Osteoblast (primary cell): ENCODE measurements around the gene B3GALT6. TPM values are rescaled to one million over a fixed set of nuclear protein-coding genes. Genes with fewer than 3 reads are reported as not detected.
A peak's percentile ranks its signal among the peaks of the same experiment; 100 is the strongest.

Experiments
- DNase-seq: peaks from one replicate; pipeline ENCODE4 v3.0.0; 2011; ENCODE audit warnings: low spot score, mixed read lengths; ENCODE audit not compliant: insufficient read length; ENCODE audit errors: missing footprints
- H2AFZ ChIP-seq: 2 replicates; pipeline ENCODE4 v1.6.0; 2011; ENCODE audit warnings: mild to moderate bottlenecking, low read length
- H3K27ac ChIP-seq: 2 replicates; pipeline ENCODE4 v1.5.1; 2011; ENCODE audit warnings: mild to moderate bottlenecking, low read depth, low read length, moderate library complexity
- H3K27me3 ChIP-seq: 2 replicates; pipeline ENCODE4 v1.6.0; 2012; ENCODE audit warnings: mild to moderate bottlenecking, control low read depth, inconsistent platforms, low read length, moderate library complexity; ENCODE audit not compliant: insufficient read depth
- H3K36me3 ChIP-seq: 2 replicates; pipeline ENCODE4 v1.5.1; 2011; ENCODE audit warnings: mild to moderate bottlenecking, low read length, control low read depth, moderate library complexity; ENCODE audit not compliant: insufficient read depth
- H3K4me1 ChIP-seq: 2 replicates; pipeline ENCODE4 v1.5.1; 2011; ENCODE audit warnings: mild to moderate bottlenecking, low read length, control low read depth, moderate library complexity; ENCODE audit not compliant: insufficient read depth
- H3K4me2 ChIP-seq: 2 replicates; pipeline ENCODE4 v1.6.0; 2011; ENCODE audit warnings: mild to moderate bottlenecking, low read length; ENCODE audit not compliant: insufficient read depth
- H3K4me3 ChIP-seq: fragments of 200-600 bp; sonication (generic); 3 replicates; pipeline ENCODE4 v1.5.1; 2012; ENCODE audit warnings: mild to moderate bottlenecking, low read length, inconsistent platforms; ENCODE audit not compliant: insufficient read depth
- H3K79me2 ChIP-seq: 2 replicates; pipeline ENCODE4 v1.6.0; 2012; ENCODE audit warnings: mild to moderate bottlenecking, low read length, control low read depth, inconsistent platforms; ENCODE audit not compliant: insufficient read depth
- H3K9me3 ChIP-seq: 2 replicates; pipeline ENCODE4 v1.5.1; 2011; ENCODE audit warnings: low read depth, low read length, control low read depth
- H4K20me1 ChIP-seq: 2 replicates; pipeline ENCODE4 v1.6.0; 2012; ENCODE audit warnings: mild to moderate bottlenecking, low read length, control low read depth; ENCODE audit not compliant: insufficient read depth
- CTCF ChIP-seq: IDR thresholded peaks from 2 replicates; pipeline ENCODE4 v1.5.1; 2011; ENCODE audit warnings: mild to moderate bottlenecking, low read depth, low read length, moderate library complexity; ENCODE audit errors: extremely low read depth
- total RNA-seq: library from RNA; depleted of rRNA; stranded (reverse); fragments of >200 nt; gene quantifications from 2 replicates; pipeline ENCODE4 v1.2.3, GENCODE V29; 2012

The B3GALT6 gene
- total RNA-seq, 1 donor, result 29.7 TPM

GRCh38 chr1:1264026-1264425 is 32.0 kb downstream of the B3GALT6 start:
- no peaks in the 10 kb centered on the region for H3K27me3 ChIP-seq
- TF ChIP-seq CTCF, result no peak
- H2AFZ ChIP-seq, result no peak overlapping the region
- peak overlapping the region; percentile 24 for H3K4me2 ChIP-seq
- peaks cover 22% of the 10 kb centered on the region for H3K4me1 ChIP-seq
- peaks cover 75% of the 10 kb centered on the region for H3K79me2 ChIP-seq
- H3K36me3 ChIP-seq, result peaks cover 73% of the 10 kb centered on the region
- H3K4me3 ChIP-seq, result no peak overlapping the region
- peak overlapping the region; percentile 99 for H3K27ac ChIP-seq
- H3K9me3 ChIP-seq, result no peaks in the 10 kb centered on the region
- peaks cover 30% of the 10 kb centered on the region for H4K20me1 ChIP-seq
- DNase-seq, result no peak

- H3K36me3 ChIP-seq, result peaks cover 67% of the 10 kb centered on the region
- peak; percentile 67 for TF ChIP-seq CTCF
Observed at GRCh38 chr1:1264868-1265272, 32.8 kb downstream of the B3GALT6 start.

DNA sequence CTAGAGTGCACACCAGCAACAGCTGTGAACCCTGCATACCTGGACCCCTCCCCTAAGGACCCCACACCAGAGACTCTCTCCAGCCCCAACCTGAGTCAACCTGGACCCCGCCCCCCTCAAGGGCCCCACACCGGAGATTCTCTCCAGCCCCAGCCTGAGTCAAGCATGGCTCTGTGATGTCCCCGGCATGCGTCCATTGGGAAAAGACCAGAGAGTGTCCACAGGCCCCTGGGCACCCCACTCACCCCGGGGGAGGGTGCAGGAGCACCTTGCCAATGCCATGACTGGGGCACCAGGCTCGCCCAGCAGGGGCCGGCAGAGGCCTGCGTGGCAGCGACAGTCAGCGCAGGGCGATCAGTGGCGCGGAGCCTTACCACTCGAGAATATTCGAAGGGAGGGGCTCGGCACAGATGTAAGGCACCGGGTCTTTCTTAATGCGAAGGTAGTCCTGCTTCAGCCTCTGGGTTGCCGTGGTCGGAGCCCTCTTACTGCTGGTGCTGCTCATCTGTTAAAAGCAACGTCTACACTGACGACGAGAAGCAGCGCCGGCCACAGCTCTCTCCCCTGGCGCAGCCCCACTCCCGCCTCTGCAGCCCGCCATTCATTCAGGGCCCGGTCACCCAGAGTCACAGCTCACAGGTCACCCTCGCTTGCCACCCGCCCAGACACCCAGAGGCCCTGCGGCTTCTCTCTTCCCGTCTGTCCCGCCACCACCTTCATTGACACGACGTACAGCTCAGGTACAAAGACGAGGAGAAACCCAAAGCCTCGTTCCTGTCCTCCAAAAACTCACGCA is 35.6 kb downstream of the B3GALT6 start:
- DNase-seq, result no peak
- Histone ChIP-seq H3K27me3 (no peaks in the 10 kb centered on the region), H3K79me2 (peaks cover 79% of the 10 kb centered on the region), H3K4me1 (peaks cover 42% of the 10 kb centered on the region), H3K27ac (peak overlapping the region; percentile 28), H3K4me3 (no peak overlapping the region), H2AFZ (no peak overlapping the region), H4K20me1 (peaks cover 31% of the 10 kb centered on the region), H3K4me2 (no peak overlapping the region), H3K9me3 (no peaks in the 10 kb centered on the region), H3K36me3 (peaks cover 48% of the 10 kb centered on the region)
- no peak for TF ChIP-seq CTCF

More at GRCh38 chr1:1264868-1265272, 32.8 kb downstream of the B3GALT6 start:
- Histone ChIP-seq H4K20me1 (peaks cover 26% of the 10 kb centered on the region), H3K9me3 (no peaks in the 10 kb centered on the region), H2AFZ (no peak overlapping the region), H3K27ac (peak overlapping the region; percentile 99), H3K4me3 (peak overlapping the region; percentile 47), H3K4me1 (peaks cover 22% of the 10 kb centered on the region), H3K79me2 (peaks cover 76% of the 10 kb centered on the region), H3K27me3 (no peaks in the 10 kb centered on the region), H3K4me2 (peak overlapping the region; percentile 69)
- DNase-seq, result peak; percentile 99

DNA sequence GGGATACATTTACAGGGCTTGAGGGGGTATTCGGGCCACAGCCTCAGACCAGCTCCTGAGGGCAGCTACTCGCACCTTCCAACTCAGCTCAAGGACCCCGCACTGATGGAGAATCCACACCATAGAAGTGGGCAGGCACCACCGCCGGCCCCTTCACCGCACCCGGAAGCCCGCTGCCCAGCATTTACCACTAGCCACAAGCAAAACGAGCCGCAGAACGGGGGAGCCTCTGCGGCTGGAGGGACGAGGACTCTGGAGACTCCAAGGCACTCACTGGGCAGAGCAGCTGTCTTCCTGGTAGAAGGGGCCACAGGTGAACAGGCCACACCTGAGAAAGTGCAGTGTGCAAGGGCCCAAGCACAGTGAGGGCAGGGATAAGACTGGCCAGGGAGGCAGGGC is 36.2 kb downstream of the B3GALT6 start:
- no peak for TF ChIP-seq CTCF
- no peak overlapping the region for H3K4me2 ChIP-seq
- H2AFZ ChIP-seq, result no peak overlapping the region
- peaks cover 79% of the 10 kb centered on the region for H3K79me2 ChIP-seq
- peaks cover 45% of the 10 kb centered on the region for H3K4me1 ChIP-seq
- DNase-seq, result no peak
- H3K27me3 ChIP-seq, result no peaks in the 10 kb centered on the region
- no peak overlapping the region for H3K4me3 ChIP-seq
- peaks cover 33% of the 10 kb centered on the region for H4K20me1 ChIP-seq
- no peaks in the 10 kb centered on the region for H3K9me3 ChIP-seq
- peaks cover 42% of the 10 kb centered on the region for H3K36me3 ChIP-seq
- H3K27ac ChIP-seq, result peak overlapping the region; percentile 33
